G401.6 (cell line): ENCODE measurements around the gene EGLN1.

Source experiments
- FAIRE-seq: peaks from 2 replicates; lab custom pipeline; 2012; peaks lifted over from hg19 to GRCh38; lab: Jason Lieb, UNC

The EGLN1 gene

GRCh38 chr1:231420959-231421545 lies 1.0 kb downstream of the EGLN1 start:
- FAIRE-seq = no peak

GRCh38 chr1:231420299-231420958 lies 1.7 kb downstream of the EGLN1 start:
- FAIRE-seq = no peak

GRCh38 chr1:231419738-231420298 lies 2.3 kb downstream of the EGLN1 start:
- FAIRE-seq = no peak

- no peak for FAIRE-seq
Observed at GRCh38 chr1:231419147-231419546, 2.9 kb downstream of the EGLN1 start.

- FAIRE-seq = no peak
Observed at GRCh38 chr1:231418741-231419107, 3.4 kb downstream of the EGLN1 start.

- no peak for FAIRE-seq
Observed at GRCh38 chr1:231418101-231418740, 3.9 kb downstream of the EGLN1 start.

- FAIRE-seq = no peak
Observed at GRCh38 chr1:231417513-231417912, 4.6 kb downstream of the EGLN1 start.

GRCh38 chr1:231416901-231417300 lies 5.2 kb downstream of the EGLN1 start:
- FAIRE-seq = no peak

- FAIRE-seq = no peak
Observed at GRCh38 chr1:231415018-231415583, 7.0 kb downstream of the EGLN1 start.

GRCh38 chr1:231414260-231415016 lies 7.6 kb downstream of the EGLN1 start:
- no peak for FAIRE-seq

GRCh38 chr1:231413749-231414082 lies 8.4 kb downstream of the EGLN1 start:
- FAIRE-seq = no peak

GRCh38 chr1:231411036-231411531 lies 11.0 kb downstream of the EGLN1 start:
- FAIRE-seq = no peak

- FAIRE-seq = no peak
Observed at GRCh38 chr1:231410036-231410612, 12.0 kb downstream of the EGLN1 start.

GRCh38 chr1:231408528-231409094 lies 13.5 kb downstream of the EGLN1 start:
- no peak for FAIRE-seq

GRCh38 chr1:231407547-231408396 lies 14.3 kb downstream of the EGLN1 start:
- no peak for FAIRE-seq

- FAIRE-seq = no peak
Observed at GRCh38 chr1:231407049-231407448, 15.0 kb downstream of the EGLN1 start.

- FAIRE-seq = no peak
Observed at GRCh38 chr1:231404318-231404717, 17.8 kb downstream of the EGLN1 start.

- no peak for FAIRE-seq
Observed at GRCh38 chr1:231401478-231401877, 20.6 kb downstream of the EGLN1 start.

GRCh38 chr1:231397886-231398671 lies 24.0 kb downstream of the EGLN1 start:
- no peak for FAIRE-seq

GRCh38 chr1:231396643-231397042 lies 25.4 kb downstream of the EGLN1 start:
- no peak for FAIRE-seq
